Gastroesophageal sphincter (tissue), 4 donors: ENCODE results near the gene MAMSTR. TPM values are rescaled to one million over a fixed set of nuclear protein-coding genes. Genes with fewer than 3 reads are reported as not detected.
"Not testable (repeated sequence)": the region's sequence is repeated elsewhere in the genome, so short reads cannot be mapped to it uniquely, and the experiment has no call there.

Experiments
- ATAC-seq: fragments of 150-250 bp; one replicate; pipeline ENCODE4 v1.9.1; 2016; ENCODE audit warnings: mild to moderate bottlenecking, moderate library complexity
- H3K27ac ChIP-seq, 4 donors: fragments of 200-600 bp; sonication (generic) in 3 of 4; 1 replicate in 3 of 4; 2 replicates in 1 of 4; pipeline ENCODE4 v1.5.1; 2016 to 2019
- H3K27me3 ChIP-seq: fragments of 200-600 bp; sonication (generic); one replicate; pipeline ENCODE4 v1.5.1; 2019
- H3K36me3 ChIP-seq, 2 donors: fragments of 200-600 bp; sonication (generic); one replicate each; pipeline ENCODE4 v1.5.1; 2019; ENCODE audit warnings: control low read depth in 1 of 2
- H3K4me1 ChIP-seq, 3 donors: fragments of 200-600 bp; sonication (generic); 1 replicate in 2 of 3; 2 replicates in 1 of 3; pipeline ENCODE4 v1.5.1; 2016 to 2019; ENCODE audit warnings: control low read depth in 2 of 3
- H3K4me3 ChIP-seq, 2 donors: fragments of 200-600 bp; sonication (generic); one replicate each; pipeline ENCODE4 v1.5.1; 2019; ENCODE audit warnings: mild to moderate bottlenecking in 1 of 2, moderate library complexity in 1 of 2
- H3K9me3 ChIP-seq, 3 donors: fragments of 200-600 bp; sonication (generic); one replicate each; pipeline ENCODE4 v1.5.1; 2017 to 2019; ENCODE audit warnings: control low read depth in 2 of 3
- CTCF ChIP-seq, 4 experiments: fragments of 200-600 bp in 2 of 4; fragments of 450-650 bp in 2 of 4; sonication (generic) in 1 of 4; IDR thresholded peaks; one replicate each; pipeline ENCODE4 v1.5.1; 2017 to 2019; ENCODE audit warnings: antibody characterized with exemption in 4 of 4, mild to moderate bottlenecking in 2 of 4, moderate library complexity in 2 of 4
- EP300 ChIP-seq: sonication (generic); formaldehyde crosslinking; IDR thresholded peaks from one replicate; pipeline ENCODE4 v1.6.1; 2017; ENCODE audit warnings: antibody characterized with exemption, mild to moderate bottlenecking
- POLR2A ChIP-seq, 2 donors: fragments of 450-650 bp; IDR thresholded peaks; one replicate each; pipeline ENCODE4 v1.6.1; 2017; ENCODE audit warnings: antibody characterized with exemption in 2 of 2, mild to moderate bottlenecking in 2 of 2, moderate library complexity in 1 of 2
- POLR2AphosphoS5 ChIP-seq: sonication (generic); formaldehyde crosslinking; IDR thresholded peaks from one replicate; pipeline ENCODE4 v1.6.1; 2017; ENCODE audit warnings: antibody characterized with exemption
- WGBS, 2 donors: methylation state at CpG; one replicate each; pipeline ENCODE4 v1.1.5; 2018; ENCODE audit warnings: low coverage in 1 of 2; 5-methylcytosine and 5-hydroxymethylcytosine counted together
- total RNA-seq, 4 donors: library from RNA; depleted of rRNA; stranded (reverse); fragments of >200 nt; gene quantifications; one replicate each; pipeline ENCODE4 v1.1.0, GENCODE V29; 2016

MAMSTR gene
- total RNA-seq, 4 donors from 2014 or later, result 0.25 to 3.7 (median 1.3) TPM

- TF ChIP-seq POLR2A (IDR thresholded peaks at IDR 0.05) (no peak), POLR2AphosphoS5 (no peak), EP300 (no peak), CTCF (IDR thresholded peaks at IDR 0.05) (no peak)
- Histone ChIP-seq H3K4me3 (no peak overlapping the region), H3K4me1 (peaks cover 0 to 54% (median 22%) of the 10 kb centered on the region in 3 donors), H3K36me3 (peaks cover 0 to 6% of the 10 kb centered on the region in 2 donors), H3K9me3 (no peaks in the 10 kb centered on the region), H3K27ac (no peak overlapping the region), H3K27me3 (no peaks in the 10 kb centered on the region)
- WGBS, 2 donors, result 75% methylated on average over 5 to 9 of the region's 11 CpGs
- no peak for ATAC-seq
Observed at GRCh38 chr19:48722196-48722708, 2.7 kb upstream of the MAMSTR start.

GRCh38 chr19:48720613-48721296 lies 1.2 kb upstream of the MAMSTR start:
- TF ChIP-seq POLR2AphosphoS5 (peak; percentile 49), CTCF (IDR thresholded peaks at IDR 0.05) (peak in 1 of 4 experiments; percentile 9), EP300 (no peak)
- WGBS, 2 donors, result 0% methylated on average over 7 to 9 of the region's 42 CpGs
- ATAC-seq, result peak; percentile 96
- Histone ChIP-seq H3K36me3 (peaks cover 0 to 6% of the 10 kb centered on the region in 2 donors), H3K9me3 (no peaks in the 10 kb centered on the region), H3K27me3 (no peaks in the 10 kb centered on the region), H3K4me1 (peaks cover 0 to 69% (median 35%) of the 10 kb centered on the region in 3 donors), H3K4me3 (peak overlapping the region; percentile 37 to 63), H3K27ac (peak overlapping the region; percentile 64 to 97 (median 93))

- TF ChIP-seq POLR2AphosphoS5, result no peak
- TF ChIP-seq CTCF (IDR thresholded peaks at IDR 0.05), result no peak
- no peak for TF ChIP-seq EP300
- no peak for TF ChIP-seq POLR2A (IDR thresholded peaks at IDR 0.05)
- peaks cover 0 to 6% of the 10 kb centered on the region in 2 donors for H3K36me3 ChIP-seq
- ATAC-seq, result peak; percentile 3
- no peaks in the 10 kb centered on the region for H3K27me3 ChIP-seq
- H3K4me1 ChIP-seq, result peaks cover 0 to 74% (median 41%) of the 10 kb centered on the region in 3 donors
- 18% methylated on average over 6 to 7 of the region's 12 CpGs for WGBS, 2 donors
- H3K27ac ChIP-seq, result peak overlapping the region; percentile 3 to 97 (median 93)
- H3K4me3 ChIP-seq, result peak overlapping the region; percentile 37 to 63
- H3K9me3 ChIP-seq, result no peaks in the 10 kb centered on the region
Observed at GRCh38 chr19:48720251-48720612, 707 bp upstream of the MAMSTR start.

GRCh38 chr19:48718711-48719231 lies 754 bp downstream of the MAMSTR start:
- WGBS, 2 donors, result 50% methylated on average over 5 of the region's 15 CpGs; no CpG with 5 or more reads in 1 of the 2 donors
- ATAC-seq, result no peak
- H3K9me3 ChIP-seq, result no peaks in the 10 kb centered on the region
- no peaks in the 10 kb centered on the region for H3K27me3 ChIP-seq
- H3K4me3 ChIP-seq, result no peak overlapping the region
- peaks cover 0 to 68% (median 38%) of the 10 kb centered on the region in 3 donors for H3K4me1 ChIP-seq
- peaks cover 0 to 6% of the 10 kb centered on the region in 2 donors for H3K36me3 ChIP-seq
- TF ChIP-seq POLR2AphosphoS5, result no peak
- TF ChIP-seq POLR2A (IDR thresholded peaks at IDR 0.05), result no peak
- no peak for TF ChIP-seq EP300
- no peak for TF ChIP-seq CTCF (IDR thresholded peaks at IDR 0.05)
- H3K27ac ChIP-seq, result peak overlapping the region in 3 of 4 donors; percentile 93 to 97 (median 93)

- H3K4me1 ChIP-seq, result peaks cover 0 to 75% (median 45%) of the 10 kb centered on the region in 3 donors
- ATAC-seq, H3K36me3 ChIP-seq, H3K9me3 ChIP-seq, H3K27ac ChIP-seq, H3K4me3 ChIP-seq, H3K27me3 ChIP-seq: not testable (repeated sequence)
- 93 to 97% methylated on average over 4 to 9 of the region's 13 CpGs for WGBS, 2 donors
Observed at GRCh38 chr19:48718106-48718505, 1.4 kb downstream of the MAMSTR start.
